NCI-H146 (cell line): ENCODE data around the gene USHBP1.
"Not testable (repeated sequence)": the region's sequence is repeated elsewhere in the genome, so short reads cannot be mapped to it uniquely, and the experiment has no call there.

Experiments used
- DNase-seq: peaks from one replicate; lab custom pipeline; 2025; lab: John Stamatoyannopoulos, UW

USHBP1 gene

GRCh38 chr19:17296273-17296672, 31.7 kb upstream of the USHBP1 start:
- peak; percentile 26 for DNase-seq

- DNase-seq: not testable (repeated sequence)
These were observed 31.0 kb upstream of the USHBP1 start for GRCh38 chr19:17295551-17295950.

GRCh38 chr19:17294051-17294891, 29.7 kb upstream of the USHBP1 start:
- DNase-seq: peak; percentile 14

- no peak for DNase-seq
These were observed 29.1 kb upstream of the USHBP1 start for GRCh38 chr19:17293605-17294004.

- DNase-seq: peak; percentile 92
These were observed 27.9 kb upstream of the USHBP1 start for GRCh38 chr19:17292301-17293074.

GRCh38 chr19:17289489-17289888, 24.9 kb upstream of the USHBP1 start:
- peak; percentile 74 for DNase-seq

GRCh38 chr19:17286752-17287151, 22.2 kb upstream of the USHBP1 start:
- no peak for DNase-seq

GRCh38 chr19:17286263-17286662, 21.7 kb upstream of the USHBP1 start:
- no peak for DNase-seq

GRCh38 chr19:17285415-17286135, 21.0 kb upstream of the USHBP1 start:
- no peak for DNase-seq

GRCh38 chr19:17283504-17283996, 19.0 kb upstream of the USHBP1 start:
- DNase-seq: no peak

GRCh38 chr19:17282488-17283125, 18.1 kb upstream of the USHBP1 start:
- peak; percentile 94 for DNase-seq

- DNase-seq: peak; percentile 78
These were observed 17.1 kb upstream of the USHBP1 start, which contains the start of gene ANKLE1 for GRCh38 chr19:17281391-17282304. Gene ANKLE1, plus strand, starts transcription at chr19:17281901. Its CDS starts 20 bp downstream, at chr19:17281921.

GRCh38 chr19:17279436-17279835, 14.9 kb upstream of the USHBP1 start:
- no peak for DNase-seq

GRCh38 chr19:17275441-17276175, 11.1 kb upstream of the USHBP1 start:
- DNase-seq: no peak

GRCh38 chr19:17274892-17275291, 10.3 kb upstream of the USHBP1 start:
- DNase-seq: not testable (repeated sequence)

- no peak for DNase-seq
These were observed 4.2 kb upstream of the USHBP1 start for GRCh38 chr19:17268754-17269153.

GRCh38 chr19:17266975-17267788, 2.6 kb upstream of the USHBP1 start, which contains the start of gene BABAM1:
Gene BABAM1, plus strand, starts transcription at chr19:17267443. Its CDS starts 1,364 bp downstream, at chr19:17268807.
- peak; percentile 98 for DNase-seq

GRCh38 chr19:17266589-17266974, 2.0 kb upstream of the USHBP1 start:
- DNase-seq: no peak

- DNase-seq: no peak
These were observed 1.5 kb upstream of the USHBP1 start for GRCh38 chr19:17266026-17266425.
